GM12878 (cell line): ENCODE data around the gene CASP5. TPM values are rescaled to one million over a fixed set of nuclear protein-coding genes. Genes with fewer than 3 reads are reported as not detected.

Experiments
- ATAC-seq: fragments of 200-7000 bp; cut with Tn5 transposase; 3 replicates; pipeline ENCODE4 v1.9.1; 2020; ENCODE audit warnings: mild to moderate bottlenecking, moderate library complexity
- BruUV-seq: library from RNA; stranded (reverse); fragments of 400-500 nt; replicated peaks from 2 replicates; lab custom pipeline; 2021; lab: Mats Ljungman, UMichigan
- CTCF ChIA-PET: fragments of 300-600 bp; sonication (Branson Sonifier 250); formaldehyde crosslinking; extraction: SDS; loops from one replicate; lab custom pipeline; 2021; ENCODE audit warnings: inconsistent platforms; lab: Yijun Ruan, JAX
- POLR2A ChIA-PET: fragments of 350-600 bp; formaldehyde crosslinking; extraction: SDS; loops from one replicate; lab custom pipeline; 2021; ENCODE audit warnings: inconsistent platforms; lab: Charles Lee
- RAD21 ChIA-PET: fragments of 300-600 bp; sonication (Branson Sonifier 250); formaldehyde crosslinking; loops from one replicate; lab custom pipeline; 2023; ENCODE audit warnings: antibody characterized with exemption; ENCODE audit not compliant: unreplicated experiment; lab: Charles Lee
- SMC1A ChIA-PET: fragments of 300-600 bp; sonication (Branson Sonifier 250); formaldehyde crosslinking; loops from one replicate; lab custom pipeline; 2023; ENCODE audit not compliant: unreplicated experiment, uncharacterized antibody; lab: Charles Lee
- DNase-seq: peaks from one replicate; pipeline ENCODE4 v3.0.0-alpha.2; 2011; ENCODE audit warnings: low read depth, low spot score
- FAIRE-seq: peaks from 3 replicates; lab custom pipeline; 2011; peaks lifted over from hg19 to GRCh38; lab: Jason Lieb, UNC
- H2AFZ ChIP-seq: 2 replicates; pipeline ENCODE4 v1.6.0; 2011; ENCODE audit warnings: low read depth, low read length, control low read depth; ENCODE audit not compliant: control insufficient read depth
- H3K27ac ChIP-seq: 2 replicates; pipeline ENCODE4 v1.5.1; 2011; ENCODE audit warnings: control low read depth; ENCODE audit not compliant: control insufficient read depth, insufficient read depth
- H3K27me3 ChIP-seq, 2 experiments: replicated peaks in 1 of 2; 2 replicates each; pipeline versions ENCODE4 v1.6.0 to v1.6.1; 2011; ENCODE audit warnings: low read length in 1 of 2; ENCODE audit not compliant: control insufficient read depth in 2 of 2, insufficient read depth in 2 of 2
- H3K36me3 ChIP-seq, 2 experiments: 2 replicates each; pipeline ENCODE4 v1.5.1; 2011; ENCODE audit warnings: low read length in 1 of 2; ENCODE audit not compliant: control insufficient read depth in 2 of 2, insufficient read depth in 2 of 2
- H3K4me1 ChIP-seq: 2 replicates; pipeline ENCODE4 v1.6.1; 2011; ENCODE audit warnings: mild to moderate bottlenecking, low read length, moderate library complexity, mixed read lengths; ENCODE audit not compliant: control insufficient read depth, insufficient read depth
- H3K4me2 ChIP-seq: 2 replicates; pipeline ENCODE4 v1.6.0; 2011; ENCODE audit warnings: control low read depth; ENCODE audit not compliant: control insufficient read depth, insufficient read depth
- H3K4me3 ChIP-seq: fragments of 200-600 bp; sonication (generic); 2 replicates; pipeline ENCODE4 v1.5.1; 2016
- H3K79me2 ChIP-seq: 2 replicates; pipeline ENCODE4 v1.6.0; 2011; ENCODE audit warnings: low read length; ENCODE audit not compliant: control insufficient read depth, insufficient read depth
- H3K9ac ChIP-seq: 2 replicates; pipeline ENCODE4 v1.8.0; 2011; ENCODE audit warnings: low read length, control low read depth, mixed read lengths; ENCODE audit not compliant: control insufficient read depth, insufficient read depth
- H3K9me3 ChIP-seq: replicated peaks from 3 replicates; pipeline ENCODE4 v1.5.1; 2011; ENCODE audit warnings: mild to moderate bottlenecking, low read length; ENCODE audit not compliant: control insufficient read depth, insufficient read depth
- H4K20me1 ChIP-seq: 2 replicates; pipeline ENCODE4 v1.6.0; 2011; ENCODE audit not compliant: control insufficient read depth, insufficient read depth
- BRCA1 ChIP-seq: IDR thresholded peaks from 2 replicates; pipeline ENCODE4 v1.6.1; 2011; ENCODE audit warnings: low read depth, low read length, improper control_type of control experiment
- CBX3 ChIP-seq: fragments of 200-600 bp; sonication (generic); IDR thresholded peaks from 2 replicates; pipeline ENCODE4 v1.6.1; 2016; ENCODE audit warnings: low read depth, borderline replicate concordance
- ETV6 ChIP-seq, 2 experiments: fragments of 450-650 bp in 1 of 2; IDR thresholded peaks in 1 of 2; conservative IDR thresholded peaks in 1 of 2; 2 replicates each; pipeline ENCODE4 v1.6.1; 2014; ENCODE audit warnings: antibody characterized with exemption in 1 of 2, borderline replicate concordance in 1 of 2, low read depth in 1 of 2, mild to moderate bottlenecking in 1 of 2, moderate library complexity in 1 of 2
- FOXM1 ChIP-seq: IDR thresholded peaks from 2 replicates; pipeline ENCODE4 v1.6.1; 2012; ENCODE audit warnings: low read depth, mild to moderate bottlenecking, inconsistent platforms, low read length, moderate library complexity
- HCFC1 ChIP-seq: fragments of 150-350 bp; IDR thresholded peaks from 2 replicates; pipeline ENCODE4 v1.6.1; 2014; ENCODE audit warnings: low read length
- IKZF2 ChIP-seq, 2 experiments: fragments of 450-650 bp; IDR thresholded peaks; 2 replicates each; pipeline ENCODE4 v1.6.1; 2017; ENCODE audit warnings: mild to moderate bottlenecking in 2 of 2, moderate library complexity in 2 of 2
- JUND ChIP-seq: IDR thresholded peaks from 2 replicates; pipeline ENCODE4 v1.6.1; 2012; ENCODE audit warnings: low read depth, mild to moderate bottlenecking, low read length, improper control_type of control experiment, moderate library complexity
- KAT2A ChIP-seq: conservative IDR thresholded peaks from 2 replicates; pipeline ENCODE4 v1.6.1; 2011; ENCODE audit warnings: low read depth, low read length; ENCODE audit not compliant: control insufficient read depth
- NFIC ChIP-seq: IDR thresholded peaks from 2 replicates; pipeline ENCODE4 v1.6.1; 2012; ENCODE audit warnings: low read depth, mild to moderate bottlenecking, inconsistent platforms, low read length, moderate library complexity
- RFX5 ChIP-seq: IDR thresholded peaks from 2 replicates; pipeline ENCODE4 v1.6.1; 2011; ENCODE audit warnings: low read depth, low read length, improper control_type of control experiment
- SREBF2 ChIP-seq: IDR thresholded peaks from 2 replicates; pipeline ENCODE4 v1.6.1; 2012; ENCODE audit warnings: mild to moderate bottlenecking, low read length
- TCF12 ChIP-seq: IDR thresholded peaks from 2 replicates; pipeline ENCODE4 v1.6.1; 2011; ENCODE audit warnings: low read depth, mild to moderate bottlenecking, low read length
- YBX1 ChIP-seq: fragments of 450-650 bp; IDR thresholded peaks from 2 replicates; pipeline ENCODE4 v1.6.1; 2016; ENCODE audit warnings: antibody characterized with exemption
- ZBED1 ChIP-seq: IDR thresholded peaks from 2 replicates; pipeline ENCODE4 v1.6.1; 2016; ENCODE audit warnings: borderline replicate concordance
- ZNF207 ChIP-seq: fragments of 450-650 bp; IDR thresholded peaks from 2 replicates; pipeline ENCODE4 v1.6.1; 2014; ENCODE audit warnings: antibody characterized with exemption, mild to moderate bottlenecking, borderline replicate concordance
- ZSCAN29 ChIP-seq: fragments of 450-650 bp; IDR thresholded peaks from 2 replicates; pipeline ENCODE4 v1.6.1; 2017; ENCODE audit warnings: mild to moderate bottlenecking, moderate library complexity
- WGBS: methylation state at CpG from one replicate; pipeline ENCODE4 v1.1.6; 2016; ENCODE audit warnings: low lambda C conversion rate; ENCODE audit not compliant: insufficient replicate concordance, insufficient coverage; ENCODE audit errors: missing lambda C conversion rate; 5-methylcytosine and 5-hydroxymethylcytosine counted together
- in situ Hi-C: fragments of 300-500 bp; cut with MboI; formaldehyde crosslinking; loops from 9 replicates; pipeline ENCODE4 v1.14.3; 2018; ENCODE audit warnings: mixed read lengths
- intact Hi-C: fragments of 100-400 bp; cut with micrococcal nuclease; formaldehyde crosslinking; loops from one replicate; pipeline ENCODE4 v1.14.2; 2022; ENCODE audit not compliant: unreplicated experiment
- polyA plus RNA-seq, 11 experiments: library from polyadenylated mRNA; depleted of rRNA in 4 of 11; unstranded in 6 of 11; stranded (reverse) in 5 of 11; fragments of >200 nt; fragmentation: Nextera tagmentation in 4 of 11; fragmentation: Illumina TruSeq in 1 of 11; extraction: Ambion mirVana in 4 of 11; extraction: Trizol in 1 of 11; gene quantifications; 1 replicate in 1 of 11; 2 replicates in 10 of 11; pipeline versions ENCODE4 v1.2.1 to v1.2.3, GENCODE V29; 2011 to 2016; ENCODE audit warnings: inconsistent platforms in 2 of 11, missing spikeins in 2 of 11, low read depth in 1 of 11
- total RNA-seq, 4 experiments: library from RNA; depleted of rRNA in 3 of 4; stranded (reverse); fragments of >200 nt in 3 of 4; fragmentation: Illumina TruSeq in 1 of 4; extraction: Trizol in 1 of 4; gene quantifications; 2 replicates each; pipeline versions ENCODE4 v1.2.1 to v1.2.3, GENCODE V29; 2013 to 2021
- TF ChIP-seq, protein P1 (sequence below): fragments of 450-650 bp; IDR thresholded peaks from 2 replicates; pipeline ENCODE4 v1.6.1; 2017; ENCODE audit warnings: low read depth, mild to moderate bottlenecking, moderate library complexity
- TF ChIP-seq, protein P2 (sequence below): IDR thresholded peaks from 2 replicates; pipeline ENCODE4 v1.6.1; 2012; ENCODE audit warnings: low read depth, low read length, improper control_type of control experiment

Gene CASP5
- total and polyA plus RNA-seq, 10 of the 15 experiments (the other 5 are each of a cell fraction or from before 2014, with no cell fraction given), result not detected

DNA sequence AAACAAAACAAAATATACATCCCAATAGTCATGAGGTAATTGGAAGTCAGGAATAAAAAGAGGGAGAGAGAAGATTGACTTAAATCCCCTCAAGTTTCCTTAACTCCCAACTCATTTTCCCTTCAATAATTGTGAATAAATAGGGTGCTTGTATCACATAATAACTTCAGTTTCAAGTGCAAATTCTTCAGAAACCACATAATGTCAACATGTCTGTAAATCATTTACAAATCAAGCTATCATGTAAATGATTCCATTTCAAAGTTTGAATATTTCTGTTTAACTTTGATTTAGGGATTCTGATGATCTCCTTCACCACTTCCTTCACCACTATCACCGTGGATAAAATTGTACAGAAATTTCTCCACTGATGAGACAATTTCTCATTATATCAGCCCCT is 23.2 kb downstream of the CASP5 start:
- TF ChIP-seq, protein P1, sequence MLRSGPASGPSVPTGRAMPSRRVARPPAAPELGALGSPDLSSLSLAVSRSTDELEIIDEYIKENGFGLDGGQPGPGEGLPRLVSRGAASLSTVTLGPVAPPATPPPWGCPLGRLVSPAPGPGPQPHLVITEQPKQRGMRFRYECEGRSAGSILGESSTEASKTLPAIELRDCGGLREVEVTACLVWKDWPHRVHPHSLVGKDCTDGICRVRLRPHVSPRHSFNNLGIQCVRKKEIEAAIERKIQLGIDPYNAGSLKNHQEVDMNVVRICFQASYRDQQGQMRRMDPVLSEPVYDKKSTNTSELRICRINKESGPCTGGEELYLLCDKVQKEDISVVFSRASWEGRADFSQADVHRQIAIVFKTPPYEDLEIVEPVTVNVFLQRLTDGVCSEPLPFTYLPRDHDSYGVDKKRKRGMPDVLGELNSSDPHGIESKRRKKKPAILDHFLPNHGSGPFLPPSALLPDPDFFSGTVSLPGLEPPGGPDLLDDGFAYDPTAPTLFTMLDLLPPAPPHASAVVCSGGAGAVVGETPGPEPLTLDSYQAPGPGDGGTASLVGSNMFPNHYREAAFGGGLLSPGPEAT, result no peak
- no peak for TF ChIP-seq CBX3
- no peak for DNase-seq
- Histone ChIP-seq H4K20me1 (no peaks in the 10 kb centered on the region), H3K4me3 (no peak overlapping the region), H3K36me3 (no peaks in the 10 kb centered on the region), H3K27ac (no peak overlapping the region), H3K9me3 (no peaks in the 10 kb centered on the region), H3K4me2 (no peak overlapping the region), H3K4me1 (no peaks in the 10 kb centered on the region), H3K27me3 (no peaks in the 10 kb centered on the region), H3K9ac (no peak overlapping the region), H2AFZ (no peak overlapping the region), H3K79me2 (no peaks in the 10 kb centered on the region)
- SMC1A ChIA-PET, result no interaction called here
- intact Hi-C loops (loop anchor here (5.0 kb wide), 1 partner anchor 52 kb away; no protein-coding TSS in a partner anchor), in situ Hi-C loops (loop anchor here (10.0 kb wide), 1 partner anchor 385 kb away; no protein-coding TSS in a partner anchor)
- CTCF ChIA-PET, result interaction anchor here (1.6 kb wide), 1 partner anchor 53 kb away, joined by 3 read pairs; no protein-coding TSS in a partner anchor
- 57% methylated on average over 1 of the region's 1 CpG for WGBS
- FAIRE-seq, result no peak
- no peak for ATAC-seq
- RAD21 ChIA-PET, result no interaction called here
- POLR2A ChIA-PET, result no interaction called here
- no TSS peak for BruUV-seq

DNA sequence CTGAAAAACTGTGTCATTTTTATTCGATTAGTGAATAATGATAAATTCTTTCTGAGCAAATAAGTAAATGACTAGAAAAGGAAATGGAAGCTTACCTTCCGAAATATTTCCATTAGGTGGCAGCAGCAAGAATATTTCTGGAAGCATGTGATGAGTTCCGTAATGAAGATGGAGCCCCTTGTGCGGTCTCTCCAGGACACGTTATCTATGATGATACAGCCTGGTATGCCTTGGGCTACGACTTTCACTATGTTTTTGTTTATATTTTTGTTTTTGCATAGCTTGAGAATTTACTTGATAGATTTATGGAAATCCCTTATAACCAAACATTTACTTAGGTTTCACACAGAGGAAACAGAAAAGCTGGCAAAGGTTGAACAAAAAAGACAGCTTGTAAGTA is 25.7 kb downstream of the CASP5 start:
- Histone ChIP-seq H3K4me1 (no peaks in the 10 kb centered on the region), H3K27me3 (no peaks in the 10 kb centered on the region), H3K79me2 (no peaks in the 10 kb centered on the region), H3K9me3 (no peaks in the 10 kb centered on the region), H2AFZ (no peak overlapping the region), H3K27ac (no peak overlapping the region), H4K20me1 (no peaks in the 10 kb centered on the region), H3K4me3 (no peak overlapping the region), H3K36me3 (no peaks in the 10 kb centered on the region), H3K4me2 (no peak overlapping the region), H3K9ac (no peak overlapping the region)
- RAD21 ChIA-PET, result no interaction called here
- ATAC-seq, result no peak
- SMC1A ChIA-PET, result interaction anchor here (1.1 kb wide), 1 partner anchor 8 kb away, joined by 4 read pairs; no protein-coding TSS in a partner anchor
- POLR2A ChIA-PET, result no interaction called here
- CTCF ChIA-PET, result interaction anchor here (0.6 to 1.6 kb wide), 3 partner anchors 46 to 387 kb away, joined by 3 to 4 read pairs (median 3); no protein-coding TSS in a partner anchor
- intact Hi-C loops, result no loop called here
- no peak for FAIRE-seq
- WGBS, result 37% methylated on average over 6 of the region's 6 CpGs
- in situ Hi-C loops, result no loop called here
- no peak for DNase-seq
- BruUV-seq, result no TSS peak
- TF ChIP-seq ZSCAN29, result no peak
- no peak for TF ChIP-seq JUND
- no peak for TF ChIP-seq ZBED1
- no peak for TF ChIP-seq ETV6 (conservative IDR thresholded peaks at IDR 0.05 in 1 of 2, IDR thresholded peaks at IDR 0.05 in 1 of 2; ENCODE audit: borderline replicate concordance in 1 of 2, low read depth in 1 of 2)
- no peak for TF ChIP-seq RFX5
- TF ChIP-seq TCF12, result no peak
- TF ChIP-seq SREBF2, result no peak
- no peak for TF ChIP-seq HCFC1
- TF ChIP-seq, protein P2, sequence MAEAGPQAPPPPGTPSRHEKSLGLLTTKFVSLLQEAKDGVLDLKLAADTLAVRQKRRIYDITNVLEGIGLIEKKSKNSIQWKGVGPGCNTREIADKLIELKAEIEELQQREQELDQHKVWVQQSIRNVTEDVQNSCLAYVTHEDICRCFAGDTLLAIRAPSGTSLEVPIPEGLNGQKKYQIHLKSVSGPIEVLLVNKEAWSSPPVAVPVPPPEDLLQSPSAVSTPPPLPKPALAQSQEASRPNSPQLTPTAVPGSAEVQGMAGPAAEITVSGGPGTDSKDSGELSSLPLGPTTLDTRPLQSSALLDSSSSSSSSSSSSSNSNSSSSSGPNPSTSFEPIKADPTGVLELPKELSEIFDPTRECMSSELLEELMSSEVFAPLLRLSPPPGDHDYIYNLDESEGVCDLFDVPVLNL, result no peak
- TF ChIP-seq IKZF2 (IDR thresholded peaks at IDR 0.05), result no peak
- no peak for TF ChIP-seq FOXM1
- no peak for TF ChIP-seq NFIC
- TF ChIP-seq BRCA1, result no peak
- TF ChIP-seq KAT2A, result no peak
- no peak for TF ChIP-seq ZNF207
- no peak for TF ChIP-seq YBX1
